ENCODE results near the gene LRRC8C.

LRRC8C gene

GRCh38 chr1:89649783-89650182 is 16.9 kb downstream of the LRRC8C start:
- Histone ChIP-seq H4K91ac (ENCODE audit: low read length) (no peak overlapping the region), H3K4me1 (ENCODE audit: control insufficient read depth, insufficient read depth, low read depth, low read length) (no peaks in the 10 kb centered on the region), H2BK5ac (ENCODE audit: low read depth, low read length, poor library complexity, severe bottlenecking) (no peak overlapping the region), H3K27ac (ENCODE audit: low read length, poor library complexity, severe bottlenecking) (no peak overlapping the region), H3K4me3 (ENCODE audit: insufficient read depth in 1 of 2, low read depth in 1 of 2, low read length in 2 of 2) (no peak overlapping the region), H3K9ac (ENCODE audit: low read length) (no peak overlapping the region), H3K14ac (ENCODE audit: low read length in 2 of 2) (no peak overlapping the region), H3K23ac (ENCODE audit: low read length in 2 of 2) (no peak overlapping the region), H2BK12ac (ENCODE audit: low read length in 2 of 2) (no peak overlapping the region), H4K8ac (ENCODE audit: low read length) (no peak overlapping the region), H3K9me3 (ENCODE audit: control insufficient read depth, low read length) (peaks cover 10% of the 10 kb centered on the region), H3K36me3 (ENCODE audit: control insufficient read depth in 1 of 2, insufficient read depth in 2 of 2, low read depth in 1 of 2, low read length in 2 of 2) (no peaks in the 10 kb centered on the region), H3K4ac (ENCODE audit: low read depth in 1 of 2, low read length in 2 of 2) (no peak overlapping the region), H3K18ac (ENCODE audit: low read depth in 1 of 2, low read length in 2 of 2) (no peak overlapping the region), H3K79me1 (replicated peaks; ENCODE audit: low read length, poor library complexity, severe bottlenecking) (peaks cover 3% of the 10 kb centered on the region), H2AK5ac (ENCODE audit: low read length, severe bottlenecking) (no peak overlapping the region), H3K4me2 (ENCODE audit: low read length, poor library complexity, severe bottlenecking) (no peak overlapping the region), H3K27me3 (ENCODE audit: control insufficient read depth in 1 of 2, insufficient read depth in 1 of 2, low read length in 2 of 2) (no peaks in the 10 kb centered on the region), H2BK120ac (ENCODE audit: low read depth, low read length) (no peak overlapping the region), H2BK15ac (ENCODE audit: low read depth, poor library complexity, severe bottlenecking) (no peak overlapping the region), H2AFZ (ENCODE audit: low read depth, low read length) (no peak overlapping the region)
- DNase-seq, result no peak

- H3K4ac ChIP-seq (ENCODE audit: low read depth in 1 of 2, low read length in 2 of 2), result no peak overlapping the region
- no peak overlapping the region for H2BK15ac ChIP-seq (ENCODE audit: low read depth, poor library complexity, severe bottlenecking)
- no peak overlapping the region for H3K27ac ChIP-seq (ENCODE audit: low read length, poor library complexity, severe bottlenecking)
- no peak overlapping the region for H2BK12ac ChIP-seq (ENCODE audit: low read length in 2 of 2)
- H4K91ac ChIP-seq (ENCODE audit: low read length), result no peak overlapping the region
- no peak overlapping the region for H4K8ac ChIP-seq (ENCODE audit: low read length)
- no peaks in the 10 kb centered on the region for H3K36me3 ChIP-seq (ENCODE audit: control insufficient read depth in 1 of 2, insufficient read depth in 2 of 2, low read depth in 1 of 2, low read length in 2 of 2)
- no peak overlapping the region for H2BK5ac ChIP-seq (ENCODE audit: low read depth, low read length, poor library complexity, severe bottlenecking)
- no peak overlapping the region for H3K4me2 ChIP-seq (ENCODE audit: low read length, poor library complexity, severe bottlenecking)
- H2BK120ac ChIP-seq (ENCODE audit: low read depth, low read length), result no peak overlapping the region
- WGBS, result 91% methylated on average over 2 of the region's 2 CpGs
- H3K4me3 ChIP-seq (ENCODE audit: insufficient read depth in 1 of 2, low read depth in 1 of 2, low read length in 2 of 2), result no peak overlapping the region
- no peaks in the 10 kb centered on the region for H3K27me3 ChIP-seq (ENCODE audit: control insufficient read depth in 1 of 2, insufficient read depth in 1 of 2, low read length in 2 of 2)
- DNase-seq, result no peak
- H2AFZ ChIP-seq (ENCODE audit: low read depth, low read length), result no peak overlapping the region
- no peak overlapping the region for H3K18ac ChIP-seq (ENCODE audit: low read depth in 1 of 2, low read length in 2 of 2)
- H3K4me1 ChIP-seq (ENCODE audit: control insufficient read depth, insufficient read depth, low read depth, low read length), result no peaks in the 10 kb centered on the region
- H3K23ac ChIP-seq (ENCODE audit: low read length in 2 of 2), result no peak overlapping the region
- H3K14ac ChIP-seq (ENCODE audit: low read length in 2 of 2), result no peak overlapping the region
- H3K9ac ChIP-seq (ENCODE audit: low read length), result no peak overlapping the region
- no peaks in the 10 kb centered on the region for H3K9me3 ChIP-seq (ENCODE audit: control insufficient read depth, low read length)
- H3K79me1 ChIP-seq (replicated peaks; ENCODE audit: low read length, poor library complexity, severe bottlenecking), result peaks cover 4% of the 10 kb centered on the region
- H2AK5ac ChIP-seq (ENCODE audit: low read length, severe bottlenecking), result no peak overlapping the region
Observed at GRCh38 chr1:89652373-89652772, 19.5 kb downstream of the LRRC8C start.

- no peak overlapping the region for H2BK15ac ChIP-seq (ENCODE audit: low read depth, poor library complexity, severe bottlenecking)
- no peaks in the 10 kb centered on the region for H3K9me3 ChIP-seq (ENCODE audit: control insufficient read depth, low read length)
- no peak for DNase-seq
- 38% methylated on average over 1 of the region's 3 CpGs for WGBS
- H3K79me1 ChIP-seq (replicated peaks; ENCODE audit: low read length, poor library complexity, severe bottlenecking), result peaks cover 4% of the 10 kb centered on the region
- no peaks in the 10 kb centered on the region for H3K27me3 ChIP-seq (ENCODE audit: control insufficient read depth in 1 of 2, insufficient read depth in 1 of 2, low read length in 2 of 2)
- H3K4me1 ChIP-seq (ENCODE audit: control insufficient read depth, insufficient read depth, low read depth, low read length), result no peaks in the 10 kb centered on the region
- H2BK120ac ChIP-seq (ENCODE audit: low read depth, low read length), result no peak overlapping the region
- no peak overlapping the region for H3K23ac ChIP-seq (ENCODE audit: low read length in 2 of 2)
- H4K91ac ChIP-seq (ENCODE audit: low read length), result no peak overlapping the region
- H2BK5ac ChIP-seq (ENCODE audit: low read depth, low read length, poor library complexity, severe bottlenecking), result no peak overlapping the region
- H2BK12ac ChIP-seq (ENCODE audit: low read length in 2 of 2), result no peak overlapping the region
- no peak overlapping the region for H3K14ac ChIP-seq (ENCODE audit: low read length in 2 of 2)
- no peak overlapping the region for H2AFZ ChIP-seq (ENCODE audit: low read depth, low read length)
- no peak overlapping the region for H3K4me2 ChIP-seq (ENCODE audit: low read length, poor library complexity, severe bottlenecking)
- H3K4me3 ChIP-seq (ENCODE audit: insufficient read depth in 1 of 2, low read depth in 1 of 2, low read length in 2 of 2), result no peak overlapping the region
- H3K36me3 ChIP-seq (ENCODE audit: control insufficient read depth in 1 of 2, insufficient read depth in 2 of 2, low read depth in 1 of 2, low read length in 2 of 2), result no peaks in the 10 kb centered on the region
- no peak overlapping the region for H3K27ac ChIP-seq (ENCODE audit: low read length, poor library complexity, severe bottlenecking)
- H3K18ac ChIP-seq (ENCODE audit: low read depth in 1 of 2, low read length in 2 of 2), result no peak overlapping the region
- no peak overlapping the region for H3K4ac ChIP-seq (ENCODE audit: low read depth in 1 of 2, low read length in 2 of 2)
- H4K8ac ChIP-seq (ENCODE audit: low read length), result no peak overlapping the region
- no peak overlapping the region for H2AK5ac ChIP-seq (ENCODE audit: low read length, severe bottlenecking)
- H3K9ac ChIP-seq (ENCODE audit: low read length), result no peak overlapping the region
Observed at GRCh38 chr1:89657886-89658285, 25.0 kb downstream of the LRRC8C start.

GRCh38 chr1:89659322-89660081 is 26.6 kb downstream of the LRRC8C start:
- Histone ChIP-seq H3K4me3 (ENCODE audit: insufficient read depth in 1 of 2, low read depth in 1 of 2, low read length in 2 of 2) (no peak overlapping the region), H2BK15ac (ENCODE audit: low read depth, poor library complexity, severe bottlenecking) (no peak overlapping the region), H4K8ac (ENCODE audit: low read length) (no peak overlapping the region), H3K23ac (ENCODE audit: low read length in 2 of 2) (no peak overlapping the region), H3K27ac (ENCODE audit: low read length, poor library complexity, severe bottlenecking) (no peak overlapping the region), H3K27me3 (ENCODE audit: control insufficient read depth in 1 of 2, insufficient read depth in 1 of 2, low read length in 2 of 2) (no peaks in the 10 kb centered on the region), H3K79me1 (replicated peaks; ENCODE audit: low read length, poor library complexity, severe bottlenecking) (peaks cover 3% of the 10 kb centered on the region), H2BK120ac (ENCODE audit: low read depth, low read length) (no peak overlapping the region), H2AK5ac (ENCODE audit: low read length, severe bottlenecking) (no peak overlapping the region), H3K18ac (ENCODE audit: low read depth in 1 of 2, low read length in 2 of 2) (no peak overlapping the region), H2BK12ac (ENCODE audit: low read length in 2 of 2) (no peak overlapping the region), H3K36me3 (ENCODE audit: control insufficient read depth in 1 of 2, insufficient read depth in 2 of 2, low read depth in 1 of 2, low read length in 2 of 2) (no peaks in the 10 kb centered on the region), H2AFZ (ENCODE audit: low read depth, low read length) (no peak overlapping the region), H3K4ac (ENCODE audit: low read depth in 1 of 2, low read length in 2 of 2) (no peak overlapping the region), H3K9me3 (ENCODE audit: control insufficient read depth, low read length) (no peaks in the 10 kb centered on the region), H3K14ac (ENCODE audit: low read length in 2 of 2) (no peak overlapping the region), H3K9ac (ENCODE audit: low read length) (no peak overlapping the region), H4K91ac (ENCODE audit: low read length) (no peak overlapping the region), H3K4me2 (ENCODE audit: low read length, poor library complexity, severe bottlenecking) (no peak overlapping the region), H3K4me1 (ENCODE audit: control insufficient read depth, insufficient read depth, low read depth, low read length) (no peaks in the 10 kb centered on the region), H2BK5ac (ENCODE audit: low read depth, low read length, poor library complexity, severe bottlenecking) (no peak overlapping the region)
- WGBS, result 99% methylated on average over 3 of the region's 5 CpGs
- DNase-seq, result no peak
